OCI-LY7 (cell line): ENCODE results near the gene ACOT8. TPM values are rescaled to one million over a fixed set of nuclear protein-coding genes. Genes with fewer than 3 reads are reported as not detected.

Source experiments
- BruUV-seq: library from RNA; stranded (reverse); fragments of 400-500 nt; replicated peaks from 2 replicates; lab custom pipeline; 2021; lab: Mats Ljungman, UMichigan
- CTCF ChIA-PET: fragments of 300-600 bp; sonication (Branson Sonifier 250); formaldehyde crosslinking; loops from one replicate; lab custom pipeline; 2022; ENCODE audit warnings: antibody characterized with exemption; ENCODE audit not compliant: unreplicated experiment; lab: Charles Lee
- POLR2A ChIA-PET: fragments of 300-600 bp; sonication (Branson Sonifier 250); formaldehyde crosslinking; loops from one replicate; lab custom pipeline; 2022; ENCODE audit warnings: antibody characterized with exemption; lab: Charles Lee
- DNase-seq: peaks from one replicate; pipeline ENCODE4 v3.0.0-alpha.2; 2015; ENCODE audit warnings: low spot score
- H2AFZ ChIP-seq: fragments of 200-600 bp; sonication (generic), shearing (Covaris generic); 2 replicates; pipeline ENCODE4 v1.6.1; 2014; ENCODE audit warnings: mild to moderate bottlenecking, antibody characterized with exemption, low read length, moderate library complexity
- H3K27ac ChIP-seq: fragments of 200-600 bp; sonication (generic); 2 replicates; pipeline ENCODE4 v1.5.1; 2014; ENCODE audit warnings: mixed run types, low read depth, mild to moderate bottlenecking, moderate library complexity, low read length, inconsistent platforms; ENCODE audit not compliant: poor library complexity, severe bottlenecking
- H3K36me3 ChIP-seq: fragments of 200-600 bp; sonication (generic); 2 replicates; pipeline ENCODE4 v1.6.1; 2014; ENCODE audit warnings: mild to moderate bottlenecking, antibody characterized with exemption, low read length, moderate library complexity, mixed read lengths; ENCODE audit not compliant: insufficient read depth
- H3K4me1 ChIP-seq: fragments of 200-600 bp; sonication (generic); 2 replicates; pipeline ENCODE4 v1.5.1; 2014; ENCODE audit warnings: mild to moderate bottlenecking, low read length; ENCODE audit not compliant: insufficient read depth, poor library complexity, severe bottlenecking
- H3K4me2 ChIP-seq: fragments of 200-600 bp; sonication (generic); 2 replicates; pipeline ENCODE4 v1.6.1; 2014; ENCODE audit warnings: mild to moderate bottlenecking, low read length
- H3K4me3 ChIP-seq: fragments of 200-600 bp; sonication (generic); 2 replicates; pipeline ENCODE4 v1.5.1; 2014; ENCODE audit warnings: mild to moderate bottlenecking, low read depth, low read length; ENCODE audit not compliant: poor library complexity, severe bottlenecking
- H3K79me2 ChIP-seq: fragments of 200-600 bp; sonication (generic); 2 replicates; pipeline ENCODE4 v1.6.1; 2016; ENCODE audit warnings: low read depth, mild to moderate bottlenecking, low read length, moderate library complexity, mixed read lengths; ENCODE audit not compliant: insufficient read depth
- H3K9me2 ChIP-seq: fragments of 200-600 bp; sonication (generic); 2 replicates; pipeline ENCODE4 v1.6.1; 2016; ENCODE audit warnings: mild to moderate bottlenecking, low read length, mixed read lengths; ENCODE audit not compliant: insufficient read depth
- H3K9me3 ChIP-seq: fragments of 200-600 bp; sonication (generic); 2 replicates; pipeline ENCODE4 v1.6.1; 2014; ENCODE audit warnings: mild to moderate bottlenecking, mixed run types, low read length, mixed read lengths
- H4K20me1 ChIP-seq: fragments of 200-600 bp; sonication (generic); 2 replicates; pipeline ENCODE4 v1.6.1; 2014; ENCODE audit warnings: mild to moderate bottlenecking, antibody characterized with exemption, low read length, moderate library complexity, mixed read lengths; ENCODE audit not compliant: insufficient read depth
- EZH2phosphoT487 ChIP-seq: fragments of 200-600 bp; sonication (generic); IDR thresholded peaks from 2 replicates; pipeline ENCODE4 v1.6.1; 2018; ENCODE audit warnings: low read depth, borderline replicate concordance, mild to moderate bottlenecking, mixed run types, antibody characterized with exemption, low read length, moderate library complexity, mixed read lengths
- intact Hi-C: fragments of 100-400 bp; cut with micrococcal nuclease; formaldehyde crosslinking; loops from one replicate; pipeline ENCODE4 v1.10.0; 2022; ENCODE audit not compliant: unreplicated experiment
- total RNA-seq, 2 experiments: library from RNA; depleted of rRNA in 1 of 2; stranded (reverse); fragments of >200 nt in 1 of 2; shearing (Covaris generic) in 1 of 2; gene quantifications; 2 replicates each; pipeline ENCODE4 v1.2.3, GENCODE V29; 2014 to 2022
- TF ChIP-seq, protein P1 (sequence below): fragments of 200-600 bp; sonication (generic); conservative IDR thresholded peaks from 2 replicates; pipeline ENCODE4 v1.5.1; 2014; ENCODE audit warnings: mild to moderate bottlenecking, antibody characterized with exemption, low read length, moderate library complexity, mixed read lengths

The ACOT8 gene
- total RNA-seq, 2 experiments from 2014 or later, result 28.2 to 37.1 TPM

DNA sequence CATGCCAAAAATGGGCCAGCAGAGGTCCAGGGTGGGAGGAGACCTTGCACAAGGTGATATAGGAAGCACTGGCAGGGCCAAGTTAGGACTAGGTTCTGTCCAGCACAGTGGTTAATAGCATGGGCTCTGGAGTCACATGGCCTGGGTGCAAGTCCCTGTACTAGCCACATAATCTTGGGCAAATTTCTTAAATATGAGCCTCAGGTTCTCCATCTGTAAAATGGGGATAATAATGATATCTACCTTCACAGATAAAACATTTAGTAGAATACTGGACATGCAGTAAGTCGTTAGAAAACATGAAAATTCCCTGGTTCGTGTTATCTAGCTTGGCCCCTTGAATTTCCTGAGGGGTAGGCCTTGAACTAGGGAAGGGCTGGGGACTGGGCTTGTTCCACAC lies 40.1 kb upstream of the ACOT8 start:
- no TSS peak for BruUV-seq
- H3K9me2 ChIP-seq, result no peaks in the 10 kb centered on the region
- H3K36me3 ChIP-seq, result peaks cover 4% of the 10 kb centered on the region
- no peak overlapping the region for H3K27ac ChIP-seq
- CTCF ChIA-PET, result no interaction called here
- H3K79me2 ChIP-seq, result no peaks in the 10 kb centered on the region
- no peak overlapping the region for H2AFZ ChIP-seq
- POLR2A ChIA-PET, result interaction anchor here (0.7 kb wide), 1 partner anchor 48 kb away, joined by 5 read pairs; no protein-coding TSS in a partner anchor
- peaks cover 2% of the 10 kb centered on the region for H3K4me1 ChIP-seq
- intact Hi-C loops, result no loop called here
- no peak for TF ChIP-seq EZH2phosphoT487
- TF ChIP-seq, protein P1, sequence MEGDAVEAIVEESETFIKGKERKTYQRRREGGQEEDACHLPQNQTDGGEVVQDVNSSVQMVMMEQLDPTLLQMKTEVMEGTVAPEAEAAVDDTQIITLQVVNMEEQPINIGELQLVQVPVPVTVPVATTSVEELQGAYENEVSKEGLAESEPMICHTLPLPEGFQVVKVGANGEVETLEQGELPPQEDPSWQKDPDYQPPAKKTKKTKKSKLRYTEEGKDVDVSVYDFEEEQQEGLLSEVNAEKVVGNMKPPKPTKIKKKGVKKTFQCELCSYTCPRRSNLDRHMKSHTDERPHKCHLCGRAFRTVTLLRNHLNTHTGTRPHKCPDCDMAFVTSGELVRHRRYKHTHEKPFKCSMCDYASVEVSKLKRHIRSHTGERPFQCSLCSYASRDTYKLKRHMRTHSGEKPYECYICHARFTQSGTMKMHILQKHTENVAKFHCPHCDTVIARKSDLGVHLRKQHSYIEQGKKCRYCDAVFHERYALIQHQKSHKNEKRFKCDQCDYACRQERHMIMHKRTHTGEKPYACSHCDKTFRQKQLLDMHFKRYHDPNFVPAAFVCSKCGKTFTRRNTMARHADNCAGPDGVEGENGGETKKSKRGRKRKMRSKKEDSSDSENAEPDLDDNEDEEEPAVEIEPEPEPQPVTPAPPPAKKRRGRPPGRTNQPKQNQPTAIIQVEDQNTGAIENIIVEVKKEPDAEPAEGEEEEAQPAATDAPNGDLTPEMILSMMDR, result no peak
- no peak overlapping the region for H3K4me2 ChIP-seq
- DNase-seq, result no peak
- H3K4me3 ChIP-seq, result no peak overlapping the region
- no peaks in the 10 kb centered on the region for H3K9me3 ChIP-seq
- no peaks in the 10 kb centered on the region for H4K20me1 ChIP-seq

DNA sequence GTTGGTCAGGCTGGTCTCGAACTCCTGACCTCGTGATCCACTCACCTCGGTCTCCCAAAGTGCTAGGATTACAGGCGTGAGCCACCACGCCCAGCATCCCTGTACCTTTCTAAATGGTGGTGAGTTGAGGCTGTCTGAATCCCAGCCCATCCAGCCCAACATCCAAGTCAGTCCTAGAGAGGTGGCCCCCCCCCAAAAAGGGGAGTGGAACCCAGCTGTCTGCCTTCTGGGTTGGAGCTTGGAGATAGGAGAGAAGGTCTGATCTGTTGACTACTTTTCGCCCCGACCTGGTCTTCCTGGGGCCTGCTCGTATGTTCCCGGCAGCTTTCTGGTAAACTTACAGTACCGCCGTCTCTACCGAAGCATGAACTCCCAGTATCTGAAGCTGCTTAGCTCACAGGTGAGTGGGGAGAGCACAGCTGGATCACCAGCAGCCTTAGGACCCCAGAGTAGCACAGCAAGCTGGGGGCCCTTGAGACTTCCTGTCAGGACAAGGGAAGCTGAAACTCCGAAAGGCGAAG lies 39.5 kb upstream of the ACOT8 start:
- no peaks in the 10 kb centered on the region for H4K20me1 ChIP-seq
- no peaks in the 10 kb centered on the region for H3K79me2 ChIP-seq
- H3K27ac ChIP-seq, result no peak overlapping the region
- DNase-seq, result no peak
- H3K9me2 ChIP-seq, result no peaks in the 10 kb centered on the region
- no peaks in the 10 kb centered on the region for H3K9me3 ChIP-seq
- POLR2A ChIA-PET, result interaction anchor here (0.7 kb wide), 1 partner anchor 47 kb away, joined by 5 read pairs; no protein-coding TSS in a partner anchor
- H3K36me3 ChIP-seq, result peaks cover 4% of the 10 kb centered on the region
- no peak for TF ChIP-seq EZH2phosphoT487
- TF ChIP-seq, protein P1, result no peak
- CTCF ChIA-PET, result no interaction called here
- BruUV-seq, result no TSS peak
- peaks cover 7% of the 10 kb centered on the region for H3K4me1 ChIP-seq
- intact Hi-C loops, result no loop called here
- no peak overlapping the region for H3K4me2 ChIP-seq
- H2AFZ ChIP-seq, result no peak overlapping the region
- no peak overlapping the region for H3K4me3 ChIP-seq

DNA sequence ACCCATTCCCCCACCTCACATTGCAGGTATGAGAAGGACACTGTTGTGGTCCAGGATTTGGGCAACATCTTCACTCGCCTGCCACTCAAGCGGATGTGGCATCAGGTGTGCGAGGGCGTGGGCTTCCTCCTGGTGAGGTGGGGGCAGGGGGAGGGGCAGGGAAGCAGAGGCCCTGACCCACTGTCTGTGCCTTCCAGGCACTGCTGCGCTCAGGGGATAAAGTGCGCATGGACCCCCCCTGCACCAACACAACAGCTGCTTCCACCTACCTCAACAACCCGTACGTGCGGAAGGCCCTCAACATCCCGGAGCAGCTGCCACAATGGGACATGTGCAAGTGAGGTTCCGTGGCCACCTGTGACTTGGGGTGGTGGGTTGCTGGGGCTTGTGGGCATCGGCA lies 37.6 kb upstream of the ACOT8 start:
- intact Hi-C loops, result no loop called here
- Histone ChIP-seq H3K79me2 (no peaks in the 10 kb centered on the region), H3K9me3 (no peaks in the 10 kb centered on the region), H3K4me1 (peaks cover 15% of the 10 kb centered on the region), H3K27ac (no peak overlapping the region), H4K20me1 (no peaks in the 10 kb centered on the region), H2AFZ (no peak overlapping the region), H3K4me3 (no peak overlapping the region), H3K9me2 (no peaks in the 10 kb centered on the region), H3K36me3 (peaks cover 4% of the 10 kb centered on the region), H3K4me2 (no peak overlapping the region)
- DNase-seq, result no peak
- BruUV-seq, result no TSS peak
- ChIA-PET POLR2A (interaction anchor here (0.6 to 1.2 kb wide), 2 partner anchors 38 to 65 kb away, joined by 3 to 5 read pairs; partner anchors contain the start of genes ACOT8 and ZSWIM3), CTCF (no interaction called here)
- no peak for TF ChIP-seq EZH2phosphoT487
- TF ChIP-seq, protein P1, result no peak
